HCEC 1CT (cell line): ENCODE data around the gene DUSP18.
"Not testable (repeated sequence)": the region's sequence is repeated elsewhere in the genome, so short reads cannot be mapped to it uniquely, and the experiment has no call there.

Source experiments
- DNase-seq: peaks from one replicate; pipeline ENCODE4 v3.0.0-alpha.2; 2017

The DUSP18 gene

DNA sequence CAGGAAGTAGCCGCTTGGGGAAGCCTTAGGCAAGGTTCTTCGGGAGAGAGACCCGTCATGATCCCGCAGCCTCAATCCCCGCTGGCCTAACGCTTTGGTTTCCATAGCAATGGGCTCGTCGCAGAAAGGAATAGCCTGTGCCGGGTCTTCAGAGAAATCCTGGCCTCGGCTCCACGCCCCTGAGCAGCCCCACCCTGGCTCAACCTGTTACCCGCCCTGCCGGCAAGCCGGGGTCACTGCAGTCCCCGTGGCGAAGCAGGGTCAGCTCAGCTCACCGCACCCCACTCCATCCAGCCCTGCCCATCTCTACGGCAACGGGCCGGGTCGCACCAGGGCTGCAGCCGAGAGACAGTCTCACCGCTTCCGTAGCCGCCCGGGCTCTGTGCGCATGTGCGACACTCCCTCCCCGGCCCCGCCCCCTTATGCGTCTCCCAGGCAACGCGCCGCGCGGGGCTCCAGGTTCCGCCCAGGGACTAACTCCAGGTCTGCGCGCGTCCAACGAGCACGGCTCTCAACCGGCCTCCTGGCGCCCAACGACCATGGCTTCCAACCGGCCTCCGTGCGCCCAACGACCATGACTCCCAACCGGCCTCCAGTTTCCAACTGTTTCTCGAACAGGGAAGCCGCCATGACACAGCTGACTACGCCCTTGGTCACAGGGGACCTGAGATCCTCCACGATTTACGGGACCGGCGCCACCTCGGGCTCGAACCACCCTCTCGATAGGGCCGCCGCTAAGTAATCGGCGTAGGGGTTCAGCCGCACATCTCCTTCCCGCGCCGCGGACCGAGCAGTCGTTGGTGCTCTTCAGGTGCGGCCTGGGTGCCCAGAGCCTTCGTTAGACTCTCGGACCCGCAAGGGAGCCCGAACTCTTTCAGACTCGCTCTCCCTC, at the start of gene DUSP18:
Gene DUSP18, minus strand, starts transcription at position 382 of the 892 bp plus-strand sequence. CDS start 3,872 bp downstream, outside the sequence.
- DNase-seq = peak; percentile 87

DNA sequence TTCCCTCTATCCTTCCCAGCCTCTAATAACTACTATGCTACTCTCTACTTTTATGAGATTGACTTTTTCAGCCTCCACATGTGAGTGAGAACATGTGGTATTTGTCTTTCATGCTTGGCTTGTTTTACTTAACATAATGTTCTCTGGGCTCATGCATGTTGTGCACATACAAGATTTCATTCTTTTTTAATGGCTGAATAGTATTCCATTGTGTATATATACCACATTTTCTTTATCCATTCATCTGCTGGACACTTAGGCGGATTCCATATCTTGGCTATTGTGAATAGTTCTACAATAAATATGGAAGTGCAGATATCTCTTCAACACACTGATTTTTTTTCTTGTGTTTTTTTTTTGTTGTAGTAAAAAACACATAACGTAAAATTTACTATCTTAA, 46.4 kb upstream of the DUSP18 start:
- DNase-seq = no peak

DNA sequence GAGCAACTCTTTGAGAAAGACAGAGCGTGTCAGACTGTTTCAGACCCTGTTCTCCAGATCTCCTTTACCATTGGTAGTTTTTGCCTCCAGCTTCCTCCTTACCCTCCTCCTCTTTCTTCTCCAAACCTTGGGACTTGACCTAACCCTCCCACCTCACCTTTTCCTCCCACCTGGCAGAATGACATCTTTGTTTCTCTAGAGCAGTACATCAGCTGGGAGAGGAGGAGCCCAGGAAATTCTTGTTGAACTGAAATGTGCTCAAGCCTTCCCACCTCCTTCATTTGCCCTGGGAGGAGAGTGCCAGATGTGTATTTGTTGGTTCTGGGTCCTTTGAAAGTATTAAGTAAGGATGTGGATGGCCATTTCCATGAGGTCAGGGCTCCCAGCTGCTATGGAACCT, 44.4 kb upstream of the DUSP18 start:
- no peak for DNase-seq

DNA sequence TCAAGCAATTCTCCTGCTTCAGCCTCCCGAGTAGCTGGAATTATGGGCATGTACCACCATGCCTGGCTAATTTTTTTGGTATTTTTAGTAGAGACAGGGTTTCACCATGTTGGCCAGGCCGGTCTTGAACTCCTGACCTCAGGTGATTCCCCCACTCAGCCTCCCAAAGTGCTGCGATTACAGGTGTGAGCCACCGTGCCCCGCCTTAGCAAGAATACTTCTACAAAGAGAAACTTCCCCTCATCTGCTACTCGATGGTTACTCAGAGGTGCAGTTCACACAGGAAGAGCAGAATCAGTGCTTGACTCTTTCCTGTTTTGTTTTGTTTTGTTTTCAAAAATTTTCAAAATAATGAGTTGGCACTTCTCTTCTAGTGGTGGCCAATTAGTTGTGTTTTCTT, 42.3 kb upstream of the DUSP18 start:
- not testable (repeated sequence) for DNase-seq

DNA sequence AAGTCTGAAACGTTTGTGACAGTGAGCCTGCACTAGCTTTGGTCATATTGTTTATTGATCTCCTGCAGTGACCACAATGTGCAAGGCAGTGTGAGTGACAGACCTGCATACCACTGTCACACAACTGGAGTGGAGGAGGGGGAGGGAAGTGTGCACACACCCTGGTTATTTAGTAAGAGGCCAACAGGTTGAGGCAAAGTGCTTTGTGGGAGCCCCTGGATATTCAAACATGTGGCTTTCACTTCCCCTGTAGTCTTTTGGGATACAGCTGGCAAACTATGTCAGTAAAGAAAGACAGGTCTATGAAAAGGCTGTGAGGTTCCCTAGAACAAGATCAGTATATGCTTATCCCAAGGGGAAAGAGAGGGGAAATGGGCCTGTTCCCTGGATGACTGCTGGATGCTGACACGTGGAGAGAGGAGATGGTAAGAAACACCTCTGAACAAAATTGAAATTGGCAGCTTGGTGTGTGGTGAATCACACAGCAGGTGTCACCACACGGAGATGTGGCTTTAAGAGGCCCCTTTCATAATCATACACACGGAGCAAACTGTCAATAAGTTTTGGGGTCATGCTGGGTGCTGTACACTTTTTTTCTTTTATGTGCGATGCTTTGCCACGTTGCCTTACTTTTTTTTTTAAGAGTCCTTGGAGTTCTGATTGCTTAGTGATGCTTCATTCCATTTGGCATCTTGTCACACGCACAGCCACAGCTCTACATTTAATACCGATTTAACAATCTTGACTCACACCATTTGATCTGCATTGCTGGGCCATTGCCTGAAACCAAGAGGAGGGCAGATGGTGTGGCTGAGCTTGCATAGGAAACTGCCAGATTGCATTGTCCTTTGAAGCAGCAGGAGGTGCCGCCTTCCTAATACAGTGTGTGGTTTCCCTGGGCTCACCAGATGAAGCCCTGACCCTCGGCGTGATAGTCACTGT, 38.3 kb upstream of the DUSP18 start:
- peak; percentile 63 for DNase-seq

DNA sequence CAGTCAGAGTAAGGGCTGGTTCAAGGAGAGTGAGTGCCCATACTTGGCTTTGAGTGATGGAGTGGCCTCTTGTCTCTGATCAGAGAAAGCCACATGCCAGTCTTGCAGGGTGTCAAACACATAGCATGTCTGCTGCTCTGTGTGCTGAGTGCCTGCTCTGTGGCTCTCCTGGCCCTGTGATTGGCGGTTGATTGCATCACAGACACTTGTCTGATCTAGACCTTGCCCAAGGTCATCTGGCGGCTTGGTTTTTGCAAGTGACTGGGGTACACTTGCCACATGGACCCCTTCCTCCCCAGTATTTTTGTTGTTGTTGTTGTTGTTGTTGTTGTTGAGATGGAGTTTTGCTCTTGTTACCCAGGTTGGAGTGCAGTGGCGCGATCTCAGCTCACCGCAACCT, 37.3 kb upstream of the DUSP18 start:
- DNase-seq = no peak

DNA sequence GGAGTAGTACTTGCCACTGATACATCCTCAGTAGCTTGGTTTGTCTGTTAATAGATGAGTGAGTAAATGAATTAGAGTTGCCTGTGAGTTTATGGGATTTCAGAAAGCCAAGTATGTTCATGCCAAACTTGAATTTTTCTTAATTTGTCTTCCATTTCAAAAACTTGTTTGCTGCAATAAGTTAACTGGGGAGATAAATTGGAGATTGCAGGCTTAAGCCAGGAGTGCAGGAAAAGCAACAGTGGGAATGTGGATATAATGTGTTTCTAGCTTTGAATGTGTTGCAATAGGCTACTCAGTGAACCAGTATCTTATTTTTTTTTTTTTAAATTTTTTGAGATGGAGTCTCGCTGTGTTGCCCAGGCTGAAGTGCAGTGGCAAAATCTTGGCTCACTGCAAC, 35.2 kb upstream of the DUSP18 start:
- no peak for DNase-seq

DNA sequence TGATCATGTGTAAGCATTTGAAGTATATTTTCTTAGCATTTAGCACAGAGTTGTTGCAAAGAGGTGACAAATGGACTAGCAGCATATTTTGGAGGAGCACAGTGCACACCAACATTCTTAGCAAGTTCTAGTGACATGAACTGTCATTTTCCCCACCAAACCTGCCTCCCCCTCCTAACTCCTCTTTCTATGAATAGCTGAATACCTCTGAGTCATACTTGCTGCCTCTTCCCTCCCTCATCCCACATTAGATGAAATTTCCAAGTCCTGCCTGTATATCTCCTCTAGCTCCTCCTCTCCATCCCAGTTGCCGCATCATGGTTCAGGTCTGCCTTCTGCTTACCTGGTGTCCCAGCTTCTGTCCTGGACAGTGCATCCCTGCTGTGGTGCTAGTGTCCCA, 34.2 kb upstream of the DUSP18 start:
- peak; percentile 35 for DNase-seq

DNA sequence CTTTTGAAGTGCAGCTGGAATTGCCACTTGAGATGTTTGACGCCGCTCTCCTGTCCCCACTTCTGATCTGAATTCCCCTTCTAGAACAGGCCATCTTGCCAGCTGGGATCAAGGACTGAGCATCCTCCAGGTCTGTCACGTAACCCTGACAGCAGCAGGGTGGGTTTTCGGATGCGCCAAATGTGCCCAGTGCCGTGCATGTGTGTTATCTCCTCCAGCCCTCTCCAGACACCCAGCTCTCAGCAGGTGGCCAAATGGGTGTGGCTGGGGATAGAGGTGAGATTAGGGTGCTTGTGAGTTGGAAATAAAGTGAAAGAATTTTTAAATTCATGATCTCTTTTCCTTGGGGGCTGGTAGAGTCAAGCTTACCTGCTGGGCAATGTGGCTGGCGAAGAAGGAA, 30.3 kb upstream of the DUSP18 start:
- DNase-seq = no peak

DNA sequence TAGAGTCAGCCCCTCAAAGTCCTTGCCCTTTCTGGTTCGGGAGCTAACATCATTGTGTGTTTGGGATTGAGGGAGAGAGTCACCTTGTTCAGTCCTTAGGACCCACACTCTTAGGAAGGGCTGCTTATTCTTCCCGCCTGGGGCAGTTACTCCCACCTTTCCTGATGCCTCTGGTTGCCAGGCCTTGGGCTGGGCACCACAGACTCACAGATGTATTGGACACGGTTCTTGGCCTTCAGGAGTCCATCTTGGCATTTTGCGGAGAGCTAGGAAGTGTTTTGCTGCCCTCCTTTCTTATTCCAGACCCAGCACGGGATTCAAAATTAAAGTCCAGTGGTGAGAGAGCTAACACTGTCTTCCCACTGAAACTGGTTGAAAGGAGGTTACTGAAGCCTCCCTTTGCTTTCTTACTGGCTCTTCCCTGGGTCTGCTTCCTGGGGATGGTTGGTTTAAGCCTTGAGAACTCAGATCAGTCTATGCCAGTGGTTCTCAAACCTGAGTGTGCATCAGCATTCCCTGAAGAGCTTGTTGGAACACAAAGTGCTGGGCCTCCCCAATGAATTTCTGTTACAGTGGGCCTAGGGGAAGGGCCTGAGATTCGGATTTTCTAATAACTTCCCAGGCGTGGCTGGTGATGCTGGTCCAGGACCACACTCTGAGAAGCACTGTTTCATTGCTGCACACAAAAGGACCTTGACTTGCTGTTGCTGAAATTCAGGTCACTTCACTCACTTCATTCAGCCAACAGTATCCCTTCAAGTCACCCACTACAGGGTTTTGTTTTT, 28.4 kb upstream of the DUSP18 start:
- no peak for DNase-seq

DNA sequence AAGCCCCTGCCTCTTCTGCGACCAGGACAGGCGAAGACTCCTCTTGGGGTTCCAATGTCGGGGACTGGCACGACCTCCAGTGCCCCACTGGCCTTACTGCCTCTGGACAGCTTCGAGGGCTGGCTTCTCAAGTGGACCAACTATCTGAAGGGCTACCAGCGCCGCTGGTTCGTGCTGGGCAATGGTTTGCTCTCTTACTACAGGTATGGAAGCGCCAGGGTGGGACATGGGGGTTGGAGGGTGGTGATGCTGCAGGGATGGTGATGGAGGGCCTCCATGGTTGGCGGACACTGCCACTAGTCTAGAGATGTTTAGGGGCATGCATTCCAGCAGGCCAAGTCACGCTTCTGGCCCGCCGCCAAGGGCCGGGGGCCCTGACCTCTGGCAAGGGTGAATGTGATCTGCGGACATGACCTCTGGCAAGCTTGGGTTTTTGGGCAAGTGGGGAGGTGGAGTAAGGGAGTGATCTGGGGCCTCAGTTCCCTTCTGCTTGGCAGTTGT, 27.7 kb upstream of the DUSP18 start:
- DNase-seq = no peak

DNA sequence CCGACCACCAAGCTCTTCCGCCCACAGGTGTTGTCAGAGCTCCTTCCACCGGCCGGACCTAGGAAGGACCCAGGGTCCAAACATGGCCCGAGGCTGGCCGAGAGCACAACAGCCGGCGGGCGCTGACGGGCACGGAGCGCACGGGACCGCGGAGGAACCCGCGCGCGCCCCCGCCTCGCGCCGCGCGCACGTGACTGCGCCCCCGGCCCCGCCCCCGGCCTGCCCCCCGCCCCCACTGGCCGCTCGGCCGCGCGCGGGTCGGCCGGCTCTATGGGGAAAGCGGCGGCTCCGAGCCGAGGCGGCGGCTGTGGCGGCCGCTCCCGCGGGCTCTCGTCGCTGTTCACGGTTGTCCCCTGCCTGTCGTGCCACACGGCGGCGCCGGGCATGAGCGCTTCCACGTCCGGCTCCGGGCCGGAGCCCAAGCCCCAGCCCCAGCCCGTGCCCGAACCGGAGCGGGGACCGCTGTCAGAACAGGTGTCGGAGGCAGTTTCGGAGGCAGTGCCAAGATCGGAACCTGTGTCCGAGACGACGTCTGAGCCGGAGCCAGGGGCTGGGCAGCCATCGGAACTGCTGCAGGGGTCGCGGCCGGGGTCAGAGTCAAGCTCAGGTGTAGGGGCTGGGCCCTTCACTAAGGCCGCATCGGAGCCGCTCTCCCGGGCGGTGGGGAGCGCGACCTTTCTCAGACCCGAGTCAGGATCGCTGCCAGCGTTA, 27.1 kb upstream of the DUSP18 start, which contains the start of gene OSBP2:
Gene OSBP2, plus strand, starts transcription at position 235 of the 711 bp plus-strand sequence. Its CDS starts 36 bp downstream, at position 271.
- DNase-seq = no peak

DNA sequence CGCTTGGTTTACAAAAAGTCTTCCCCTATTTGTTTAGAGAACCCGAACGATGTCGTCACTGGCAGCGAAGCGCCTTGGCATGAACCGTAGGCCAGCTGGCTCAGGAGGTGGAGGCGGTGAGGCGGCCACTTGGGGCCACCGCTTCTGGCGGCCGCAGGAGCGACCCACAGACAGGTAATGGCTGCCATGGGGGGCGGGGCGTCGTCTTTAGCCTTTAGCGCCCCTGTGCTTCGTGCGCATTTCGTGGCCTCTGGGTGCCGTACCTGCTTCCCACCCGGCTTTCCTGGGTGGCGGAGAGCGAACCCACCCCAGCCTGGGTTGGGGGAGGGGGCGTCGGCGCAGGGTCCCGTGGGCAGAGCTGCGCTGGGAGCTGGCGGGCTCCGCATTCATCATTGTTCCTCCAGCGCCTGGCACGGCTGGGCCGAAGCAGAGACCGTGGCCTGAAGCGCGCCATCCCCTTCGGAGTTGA, 26.5 kb upstream of the DUSP18 start:
- DNase-seq = no peak

DNA sequence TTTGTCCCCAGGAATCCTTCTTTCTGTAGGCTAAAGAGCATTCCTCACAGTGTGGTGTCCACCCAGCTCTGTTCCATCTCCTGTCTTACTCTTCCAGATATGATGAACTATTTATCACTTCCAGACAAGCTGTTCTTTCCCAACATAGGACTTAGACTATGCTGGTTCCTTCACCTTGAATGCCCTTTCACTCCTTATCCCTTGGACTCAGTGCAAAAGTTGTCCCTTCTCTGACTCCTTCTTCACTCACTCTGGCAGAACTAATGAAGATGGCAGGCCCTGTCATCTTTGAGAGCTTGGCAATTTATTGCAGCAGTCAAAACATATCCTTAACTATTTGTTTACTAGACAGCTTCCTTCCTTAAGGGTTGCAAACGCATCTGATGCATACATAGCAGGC, 23.5 kb upstream of the DUSP18 start:
- DNase-seq = no peak

DNA sequence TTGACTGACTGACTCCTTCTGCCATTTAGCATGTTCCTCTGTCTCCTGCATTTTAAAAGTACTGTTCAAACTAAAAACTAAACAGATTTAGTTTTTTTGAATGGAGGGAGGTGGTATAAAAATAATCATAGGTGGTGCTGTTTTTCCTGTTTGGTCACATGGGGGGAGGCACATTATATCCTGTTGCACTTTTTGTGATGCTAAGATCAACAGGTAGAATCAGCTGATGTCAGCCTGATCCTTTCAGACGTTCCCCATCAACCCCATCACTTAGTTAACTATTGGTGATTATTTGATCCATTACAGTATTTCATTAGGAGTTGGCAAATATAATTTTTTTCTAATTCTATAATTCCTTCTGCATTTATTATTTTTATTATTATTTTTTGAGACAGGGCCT, 21.9 kb upstream of the DUSP18 start:
- DNase-seq = no peak

DNA sequence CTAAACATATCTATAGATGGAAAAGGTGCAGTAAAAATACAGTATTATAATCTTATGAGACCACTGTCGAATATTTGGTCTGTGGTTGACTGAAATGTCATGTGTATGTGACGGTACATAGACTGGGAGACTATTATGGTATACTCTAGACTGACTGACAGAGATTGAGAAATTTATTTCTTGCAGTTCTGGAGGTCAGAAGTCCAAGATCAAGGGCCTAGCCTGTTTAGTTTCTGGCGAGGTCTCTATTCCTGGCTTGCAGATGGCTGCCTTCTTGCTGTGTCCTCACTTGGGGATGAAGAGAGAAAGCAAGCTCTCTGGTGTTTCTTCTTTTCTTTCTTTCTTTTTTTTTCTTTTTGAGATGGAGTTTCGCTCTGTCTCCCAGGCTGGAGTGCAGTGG, 19.7 kb upstream of the DUSP18 start:
- no peak for DNase-seq

DNA sequence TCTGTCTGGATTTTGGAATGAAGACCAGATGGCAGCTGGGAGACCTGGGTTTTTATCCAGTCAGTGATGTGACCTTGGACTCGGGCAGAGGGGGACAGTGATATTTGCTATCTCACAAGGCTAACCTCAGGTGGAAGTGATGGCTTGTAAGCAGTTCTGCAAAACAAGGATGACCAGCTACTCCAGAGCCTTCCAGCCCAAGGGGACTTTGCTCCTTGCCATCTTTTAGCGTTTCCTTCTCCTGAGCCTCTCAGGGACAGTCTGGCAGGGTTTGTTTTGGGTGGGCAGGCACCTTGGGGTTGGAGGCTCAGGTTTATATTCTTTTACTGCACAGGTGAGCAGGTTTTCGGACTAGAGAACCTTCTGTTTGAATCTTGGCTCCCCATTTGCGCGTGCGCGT, 17.5 kb upstream of the DUSP18 start:
- no peak for DNase-seq

DNA sequence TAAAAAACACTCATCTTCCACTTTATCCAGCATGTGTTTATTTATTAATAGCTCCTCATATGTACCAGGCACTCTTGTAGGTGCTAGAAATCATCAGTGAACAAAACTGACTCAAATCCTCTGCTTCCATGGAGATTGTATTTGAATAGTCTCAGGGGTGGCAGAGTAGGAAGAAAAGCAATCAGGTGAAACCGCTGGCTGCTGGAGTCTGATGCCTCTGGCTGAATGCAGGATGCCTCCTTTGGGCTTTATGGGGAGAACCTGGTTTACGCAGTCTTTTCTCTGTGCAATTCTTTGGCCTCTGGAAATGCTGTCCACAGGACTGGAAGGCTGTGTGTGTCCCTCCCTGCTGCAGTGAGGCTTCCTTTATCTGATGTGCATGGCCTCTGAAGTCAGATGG, 14.2 kb upstream of the DUSP18 start:
- no peak for DNase-seq

DNA sequence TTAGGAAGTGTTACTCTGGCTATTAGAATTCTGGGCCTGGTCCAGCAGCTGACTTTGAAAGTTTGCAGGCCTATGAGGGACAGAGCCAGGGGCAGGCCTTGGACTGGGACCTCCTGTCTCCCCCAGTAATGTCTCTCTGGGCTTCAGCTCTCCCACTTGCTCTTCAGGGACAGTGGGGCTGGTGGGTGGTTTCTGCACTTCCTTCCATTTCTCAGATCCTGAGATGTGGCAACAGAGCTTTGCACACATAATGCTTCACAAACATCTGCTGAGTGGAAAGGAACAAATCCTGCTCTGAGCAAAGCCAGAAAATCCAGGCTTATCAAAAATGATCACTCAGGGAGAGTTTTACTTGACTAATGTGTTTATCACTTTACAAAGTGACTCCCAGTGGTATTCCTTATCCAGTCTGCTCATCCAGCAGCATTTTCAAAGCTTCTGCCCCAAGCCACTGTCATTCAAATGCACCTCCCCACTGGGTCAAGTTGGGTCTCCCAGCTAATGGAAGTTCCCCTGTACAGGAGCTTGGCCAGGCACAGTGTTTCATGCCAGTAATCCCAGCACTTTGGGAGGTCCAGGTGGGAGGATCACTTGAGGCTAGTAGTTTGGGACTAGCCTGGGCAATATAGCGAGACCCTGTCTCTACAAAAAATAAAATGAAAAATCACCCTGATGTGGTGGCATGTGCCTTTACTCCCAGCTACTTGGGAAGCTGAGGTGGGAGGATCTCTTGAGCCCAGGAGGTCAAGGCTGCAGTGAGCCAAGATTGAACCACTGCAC, 13.5 kb upstream of the DUSP18 start:
- no peak for DNase-seq

DNA sequence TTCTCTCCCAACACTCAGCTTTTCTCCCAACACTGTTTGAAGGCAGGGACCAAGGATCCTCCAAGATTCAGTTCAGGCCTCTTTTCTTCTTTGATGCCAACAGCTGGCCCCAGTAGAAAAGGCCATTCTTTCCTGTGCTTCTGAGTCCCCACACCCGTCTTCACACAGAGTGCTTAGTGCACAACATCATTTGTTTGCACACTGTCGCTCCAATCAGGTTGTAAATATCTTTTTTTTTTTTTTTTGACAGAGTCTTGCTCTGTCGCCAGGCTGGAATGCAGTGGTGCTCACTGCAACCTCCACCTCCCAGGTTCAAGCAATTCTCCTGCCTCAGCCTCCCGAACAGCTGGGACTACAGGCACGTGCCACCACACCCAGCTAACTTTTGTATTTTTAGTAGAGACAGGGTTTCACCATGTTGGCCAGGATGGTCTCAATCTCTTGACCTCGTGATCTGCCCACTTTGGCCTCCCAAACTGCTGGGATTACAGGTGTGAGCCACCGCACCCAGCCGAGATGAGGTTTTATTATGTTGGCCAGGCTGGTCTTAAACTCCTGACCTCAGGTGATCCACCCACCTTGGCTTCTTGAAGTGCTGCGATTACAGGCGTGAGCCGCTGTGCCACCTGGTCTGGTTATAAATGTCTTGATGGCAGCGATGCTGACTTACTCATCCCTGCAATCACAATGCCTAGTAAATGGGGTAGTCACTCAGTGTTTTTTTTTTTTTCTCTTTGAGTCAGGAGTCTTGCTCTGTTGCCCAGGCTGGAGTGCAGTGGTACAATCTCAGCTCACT, 12.4 kb upstream of the DUSP18 start:
- DNase-seq = not testable (repeated sequence)
